Hepatocyte (in vitro differentiated cells): ENCODE results near the gene UBTF.

Source experiments
- EZH2 ChIP-seq: fragments of 200-600 bp; sonication (generic); IDR thresholded peaks from 2 replicates; pipeline ENCODE4 v1.6.1; 2016; ENCODE audit warnings: antibody characterized with exemption, mild to moderate bottlenecking, borderline replicate concordance
- TF ChIP-seq, protein P1 (sequence below): fragments of 200-600 bp; sonication (generic); IDR thresholded peaks from 2 replicates; pipeline ENCODE4 v1.5.1; 2016; ENCODE audit warnings: antibody characterized with exemption, mild to moderate bottlenecking; ENCODE audit not compliant: poor library complexity

DNA sequence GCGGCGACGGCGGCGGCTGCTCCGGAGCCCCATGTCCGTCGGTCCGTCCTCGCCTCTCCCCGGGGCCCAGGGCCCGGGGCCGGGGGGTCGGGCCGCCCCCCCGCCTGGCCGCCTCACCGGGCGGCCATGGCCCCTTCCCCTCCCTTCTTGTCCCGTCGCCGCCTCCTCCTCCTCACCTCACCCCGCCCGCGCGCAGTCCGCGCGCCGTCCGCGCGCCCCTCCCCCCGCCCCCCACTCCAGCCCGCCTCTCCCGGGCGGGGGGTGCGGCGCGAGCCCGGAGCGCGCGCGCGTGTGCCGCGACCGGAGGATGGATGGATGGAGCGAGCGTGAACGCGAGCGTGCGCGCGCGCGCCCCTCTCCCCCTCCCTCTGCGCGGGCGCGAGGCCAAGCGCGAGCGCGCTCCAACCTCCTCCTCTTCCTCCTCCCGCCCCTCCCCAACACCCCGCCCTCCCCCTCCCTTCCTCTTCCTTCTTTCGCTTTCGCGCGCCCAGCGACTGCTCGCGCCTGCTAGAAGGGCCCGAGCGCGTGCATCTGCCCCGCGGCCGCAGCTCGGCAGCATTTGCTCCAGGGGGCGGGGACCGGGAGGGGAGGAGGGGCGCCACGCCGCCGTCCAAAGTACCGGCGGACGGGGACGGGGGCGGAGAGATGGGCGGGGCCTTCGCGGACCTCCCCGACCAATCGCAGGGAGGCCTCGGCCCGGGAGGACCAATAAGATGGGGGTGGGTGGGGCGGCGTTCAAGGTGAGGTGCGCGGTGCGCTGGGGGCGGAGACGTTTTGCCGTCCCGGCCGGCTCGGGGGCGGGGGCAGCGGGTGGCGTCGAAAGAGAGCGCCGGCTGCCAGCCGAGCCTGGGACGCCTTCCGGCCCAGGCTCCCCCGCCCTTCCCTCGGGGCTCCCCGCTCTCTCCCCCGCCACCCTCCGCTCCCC is 19.7 kb downstream of the UBTF start, which contains the start of gene ATXN7L3:
- TF ChIP-seq, protein P1, sequence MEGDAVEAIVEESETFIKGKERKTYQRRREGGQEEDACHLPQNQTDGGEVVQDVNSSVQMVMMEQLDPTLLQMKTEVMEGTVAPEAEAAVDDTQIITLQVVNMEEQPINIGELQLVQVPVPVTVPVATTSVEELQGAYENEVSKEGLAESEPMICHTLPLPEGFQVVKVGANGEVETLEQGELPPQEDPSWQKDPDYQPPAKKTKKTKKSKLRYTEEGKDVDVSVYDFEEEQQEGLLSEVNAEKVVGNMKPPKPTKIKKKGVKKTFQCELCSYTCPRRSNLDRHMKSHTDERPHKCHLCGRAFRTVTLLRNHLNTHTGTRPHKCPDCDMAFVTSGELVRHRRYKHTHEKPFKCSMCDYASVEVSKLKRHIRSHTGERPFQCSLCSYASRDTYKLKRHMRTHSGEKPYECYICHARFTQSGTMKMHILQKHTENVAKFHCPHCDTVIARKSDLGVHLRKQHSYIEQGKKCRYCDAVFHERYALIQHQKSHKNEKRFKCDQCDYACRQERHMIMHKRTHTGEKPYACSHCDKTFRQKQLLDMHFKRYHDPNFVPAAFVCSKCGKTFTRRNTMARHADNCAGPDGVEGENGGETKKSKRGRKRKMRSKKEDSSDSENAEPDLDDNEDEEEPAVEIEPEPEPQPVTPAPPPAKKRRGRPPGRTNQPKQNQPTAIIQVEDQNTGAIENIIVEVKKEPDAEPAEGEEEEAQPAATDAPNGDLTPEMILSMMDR: no peak
- TF ChIP-seq EZH2: no peak
